GM18520 (cell line): Measurements from ENCODE around the gene CACNG6.

Experiments
- ATAC-seq: cut with Tn5 transposase; IDR thresholded peaks from one replicate; pipeline ENCODE4 v1.9.1; 2021; ENCODE audit not compliant: unreplicated experiment

CACNG6 gene

GRCh38 chr19:53966931-53967330 is 24.5 kb upstream of the CACNG6 start:
- ATAC-seq, result no peak

- no peak for ATAC-seq
Observed at GRCh38 chr19:53969366-53969765, 22.1 kb upstream of the CACNG6 start.

- ATAC-seq, result no peak
Observed at GRCh38 chr19:53971673-53972072, 19.8 kb upstream of the CACNG6 start.

DNA sequence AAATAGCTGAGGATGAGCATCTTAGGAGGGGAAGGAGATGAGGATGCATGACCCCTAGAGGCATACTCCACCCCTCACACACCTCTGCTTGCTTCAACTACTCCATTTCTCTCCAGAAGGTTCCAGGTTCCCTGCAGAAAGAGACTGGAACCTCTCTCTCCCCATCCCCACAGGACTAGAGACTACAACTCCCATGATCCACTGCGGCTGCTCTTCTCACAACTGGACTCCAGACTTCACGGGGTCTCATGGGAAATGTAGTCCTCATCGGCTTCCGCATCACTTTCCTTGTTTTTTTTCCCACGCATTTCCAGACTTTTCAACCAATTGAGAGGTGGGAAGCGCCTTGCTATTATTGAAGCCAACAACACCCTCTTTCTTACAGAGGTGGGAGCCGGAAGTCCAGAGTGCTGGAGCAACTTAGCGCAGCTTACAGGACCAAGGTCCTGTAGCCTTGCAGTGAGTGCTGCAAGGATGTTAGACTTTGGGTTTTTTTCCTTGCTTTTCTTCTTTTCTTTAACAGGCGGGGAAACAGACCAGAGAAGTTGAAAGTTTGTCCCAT is 13.9 kb upstream of the CACNG6 start:
- no peak for ATAC-seq

GRCh38 chr19:53977991-53978731 is 13.3 kb upstream of the CACNG6 start:
- no peak for ATAC-seq

- ATAC-seq, result no peak
Observed at GRCh38 chr19:53978975-53979801, 12.2 kb upstream of the CACNG6 start.

DNA sequence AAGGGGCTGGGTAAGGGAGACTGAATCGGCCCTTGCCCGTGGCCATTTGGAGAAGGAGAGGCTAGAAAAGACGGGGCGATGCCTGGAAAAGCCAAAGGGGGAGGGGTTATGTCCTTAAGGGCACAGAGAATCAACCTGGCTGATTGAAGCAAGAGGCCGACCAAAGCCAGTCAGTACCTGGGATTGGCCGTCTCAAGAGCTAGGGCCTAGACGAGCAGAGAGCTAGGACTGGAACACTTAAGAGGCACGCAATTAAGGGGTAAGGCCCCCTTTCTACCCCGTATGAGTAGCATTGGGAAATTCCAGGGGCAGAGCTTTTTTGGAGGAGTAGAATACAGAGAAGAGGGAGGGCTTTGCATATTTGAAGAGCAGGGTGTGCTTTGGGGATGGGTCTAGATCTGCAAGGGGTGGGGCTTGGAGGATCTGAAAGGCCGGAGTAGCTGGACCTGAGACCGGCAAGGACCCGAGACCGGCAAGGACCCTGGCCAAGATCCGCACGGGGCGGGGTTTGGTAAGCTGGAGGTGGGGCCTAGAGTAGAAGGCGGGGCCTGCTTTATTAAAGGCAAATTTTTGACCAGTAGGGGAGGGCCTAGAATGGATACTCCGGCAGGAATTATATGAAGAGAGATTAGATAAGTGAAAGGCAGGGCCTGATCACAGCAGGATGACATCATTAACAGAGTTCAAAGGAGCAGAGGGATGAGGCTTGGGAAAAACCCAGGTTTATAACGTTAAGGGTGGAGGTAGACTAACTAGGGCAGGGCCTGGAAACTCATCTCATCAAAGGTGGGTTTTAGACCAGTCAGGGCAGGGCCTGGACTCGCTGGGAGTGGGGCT is 10.7 kb upstream of the CACNG6 start:
- ATAC-seq, result no peak

DNA sequence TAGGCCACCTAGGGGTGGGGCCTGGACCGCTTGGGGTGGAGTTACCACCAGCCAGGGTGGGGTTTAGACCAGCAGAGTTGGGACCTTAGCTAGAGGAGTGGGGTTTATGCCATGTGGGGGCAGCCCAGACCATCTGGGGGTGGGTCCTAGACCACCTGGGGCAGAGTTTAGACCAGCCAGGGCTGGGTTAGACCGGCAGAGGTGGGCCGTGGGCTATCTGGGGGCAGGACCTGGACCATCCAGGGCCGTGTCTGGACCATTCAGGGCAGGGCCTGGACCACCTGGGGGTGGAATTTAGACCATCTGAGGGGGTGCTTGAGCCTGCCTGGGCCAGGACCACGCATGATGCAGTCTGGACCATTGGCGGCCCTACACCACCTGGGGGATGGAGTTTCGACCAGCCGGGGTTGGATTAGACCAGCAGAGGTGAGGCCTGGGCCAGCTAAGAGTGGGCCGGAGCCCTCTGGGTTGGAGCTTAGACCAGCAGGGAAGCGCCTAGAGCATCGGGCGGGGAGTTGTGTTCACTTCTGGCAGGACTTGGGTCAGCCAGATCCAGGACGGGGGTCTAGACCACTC is 10.0 kb upstream of the CACNG6 start:
- ATAC-seq, result no peak

GRCh38 chr19:53982001-53982451 is 9.4 kb upstream of the CACNG6 start:
- ATAC-seq, result no peak

- no peak for ATAC-seq
Observed at GRCh38 chr19:53982611-53983010, 8.8 kb upstream of the CACNG6 start.

- ATAC-seq, result no peak
Observed at GRCh38 chr19:53983457-53984289, 7.8 kb upstream of the CACNG6 start.

DNA sequence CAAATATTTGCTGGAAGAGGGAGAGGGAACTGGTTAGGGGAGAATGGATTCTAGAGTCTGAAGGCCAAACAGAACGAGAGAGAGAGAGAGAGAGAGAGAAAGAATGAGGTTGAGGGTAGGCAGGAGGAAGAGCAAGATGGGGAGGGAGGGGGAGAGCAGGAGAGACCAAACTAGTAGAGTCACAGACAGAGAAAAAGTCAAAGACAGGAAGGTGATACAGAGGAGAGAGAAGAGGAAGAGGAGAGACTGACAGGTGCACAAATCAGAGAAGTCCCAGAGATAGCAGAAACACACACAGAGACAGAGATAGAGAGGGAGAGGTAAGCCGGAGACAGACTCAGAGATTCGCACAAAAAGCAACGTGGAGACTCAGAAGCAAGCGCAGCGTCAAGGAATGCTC is 5.6 kb upstream of the CACNG6 start:
- ATAC-seq, result no peak

DNA sequence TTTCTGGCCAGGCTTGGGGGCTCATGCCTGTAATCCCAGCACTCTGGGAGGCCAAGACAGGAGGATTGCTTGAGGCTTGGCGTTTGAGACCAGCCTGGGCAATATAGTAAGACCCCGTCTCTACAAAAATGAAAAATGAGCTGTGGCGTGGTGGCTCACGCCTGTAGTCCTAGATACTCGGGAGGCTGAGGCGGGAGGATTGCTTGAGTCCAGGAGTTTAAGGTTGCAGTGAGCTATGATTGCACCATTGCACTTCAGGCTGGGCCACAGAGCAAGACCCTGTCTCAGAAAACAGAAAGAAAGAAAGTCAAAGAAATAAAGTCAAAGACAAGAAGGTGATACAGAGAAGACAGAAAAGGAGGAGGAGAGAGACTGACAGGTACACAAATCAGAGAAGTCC is 2.5 kb upstream of the CACNG6 start:
- ATAC-seq, result no peak

DNA sequence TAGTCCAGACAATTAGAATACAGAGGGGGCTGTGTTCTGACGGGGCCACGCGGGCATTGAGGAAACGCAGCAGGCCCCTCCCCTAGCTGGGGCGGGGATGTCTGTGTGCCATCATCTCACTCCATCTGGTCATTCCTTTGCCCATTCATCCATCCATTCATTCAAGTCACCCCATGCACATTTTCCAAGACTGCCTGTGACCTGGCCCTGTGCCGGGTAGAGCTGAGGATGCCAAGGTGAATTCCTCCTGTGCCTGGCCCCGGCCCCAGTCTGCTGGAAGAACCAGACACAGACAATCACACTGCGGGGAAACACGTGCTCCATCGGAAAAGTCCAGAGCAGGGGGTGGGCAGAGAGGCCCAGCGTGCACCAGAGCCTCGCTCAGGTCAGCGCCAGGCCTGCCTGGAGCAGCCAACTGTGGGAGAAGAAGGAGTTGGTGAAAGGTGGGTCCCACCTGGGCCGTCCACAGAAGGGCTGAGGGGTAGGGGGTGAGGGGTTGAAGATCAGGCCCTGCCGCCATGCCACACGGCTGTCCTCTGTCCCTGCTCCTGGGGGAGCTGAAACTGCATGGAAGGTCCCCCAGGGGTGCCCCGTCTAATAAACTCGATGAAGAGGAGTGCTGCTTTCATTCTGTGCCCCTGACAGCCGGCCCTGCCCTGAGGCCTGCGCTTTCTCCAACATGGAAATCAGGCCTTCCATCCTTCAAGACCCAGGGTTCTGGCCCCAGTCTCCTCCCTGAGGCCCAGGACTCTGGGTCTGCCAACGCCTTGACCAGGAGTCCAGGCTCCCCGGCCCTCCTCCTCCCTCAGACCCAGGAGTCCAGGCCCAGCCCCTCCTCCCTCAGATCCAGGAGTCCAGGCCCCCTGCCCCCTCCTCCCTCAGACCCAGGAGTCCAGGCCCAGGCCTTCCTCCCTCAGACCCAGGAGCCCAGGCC is 1.6 kb upstream of the CACNG6 start:
- no peak for ATAC-seq

- ATAC-seq, result no peak
Observed at GRCh38 chr19:53992211-53992610, 774 bp downstream of the CACNG6 start.

GRCh38 chr19:53992815-53993214 is 1.4 kb downstream of the CACNG6 start:
- no peak for ATAC-seq

DNA sequence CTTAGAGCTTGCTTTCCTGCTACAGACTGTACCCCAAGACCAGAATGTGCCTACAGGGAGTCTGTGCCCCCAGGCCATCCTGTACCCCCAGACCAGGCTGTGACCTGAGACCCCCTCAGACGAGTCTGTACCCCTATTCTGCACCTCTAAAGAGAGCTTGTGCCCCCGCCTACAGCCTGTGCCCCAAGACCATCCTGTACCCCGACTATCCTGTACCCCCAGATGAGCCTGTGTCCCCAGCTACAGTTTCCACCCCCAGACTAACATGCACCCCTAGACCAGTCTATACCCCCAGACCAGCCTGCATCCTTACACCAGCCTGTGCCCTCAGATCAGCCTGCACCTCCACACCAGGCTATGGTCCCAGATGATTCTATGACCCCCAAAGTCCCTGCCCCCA is 2.0 kb downstream of the CACNG6 start:
- ATAC-seq, result no peak

GRCh38 chr19:53994811-53995210 is 3.4 kb downstream of the CACNG6 start:
- no peak for ATAC-seq

DNA sequence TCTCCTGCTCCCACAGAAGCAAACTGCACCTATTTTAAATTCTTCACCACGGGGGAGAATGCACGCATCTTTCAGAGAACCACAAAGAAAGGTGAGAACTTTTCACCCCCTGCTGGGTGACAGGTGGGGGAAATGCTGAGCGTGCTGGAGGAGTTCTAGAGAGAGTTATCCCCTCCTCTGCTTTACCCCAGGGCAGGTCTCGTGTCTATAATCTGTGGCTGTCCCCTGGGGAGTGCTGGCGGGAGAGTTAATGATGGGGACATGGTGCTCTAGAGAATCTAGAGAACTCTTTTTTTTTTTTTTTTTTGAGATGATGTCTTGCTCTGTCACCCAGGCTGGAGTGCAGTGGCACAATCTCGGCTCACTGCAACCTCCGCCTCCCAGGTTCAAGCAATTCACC is 6.8 kb downstream of the CACNG6 start:
- no peak for ATAC-seq
